NCI-H2227 (cell line): ENCODE data around the gene CD300E.

Experiments used
- DNase-seq: peaks from one replicate; lab custom pipeline; 2025; ENCODE audit not compliant: unreplicated experiment; lab: John Stamatoyannopoulos, UW

Gene CD300E

GRCh38 chr17:74623693-74624093, at the start of gene CD300E:
Gene CD300E, minus strand, starts transcription at chr17:74623738. Its CDS starts 117 bp downstream, at chr17:74623621.
- no peak for DNase-seq

DNA sequence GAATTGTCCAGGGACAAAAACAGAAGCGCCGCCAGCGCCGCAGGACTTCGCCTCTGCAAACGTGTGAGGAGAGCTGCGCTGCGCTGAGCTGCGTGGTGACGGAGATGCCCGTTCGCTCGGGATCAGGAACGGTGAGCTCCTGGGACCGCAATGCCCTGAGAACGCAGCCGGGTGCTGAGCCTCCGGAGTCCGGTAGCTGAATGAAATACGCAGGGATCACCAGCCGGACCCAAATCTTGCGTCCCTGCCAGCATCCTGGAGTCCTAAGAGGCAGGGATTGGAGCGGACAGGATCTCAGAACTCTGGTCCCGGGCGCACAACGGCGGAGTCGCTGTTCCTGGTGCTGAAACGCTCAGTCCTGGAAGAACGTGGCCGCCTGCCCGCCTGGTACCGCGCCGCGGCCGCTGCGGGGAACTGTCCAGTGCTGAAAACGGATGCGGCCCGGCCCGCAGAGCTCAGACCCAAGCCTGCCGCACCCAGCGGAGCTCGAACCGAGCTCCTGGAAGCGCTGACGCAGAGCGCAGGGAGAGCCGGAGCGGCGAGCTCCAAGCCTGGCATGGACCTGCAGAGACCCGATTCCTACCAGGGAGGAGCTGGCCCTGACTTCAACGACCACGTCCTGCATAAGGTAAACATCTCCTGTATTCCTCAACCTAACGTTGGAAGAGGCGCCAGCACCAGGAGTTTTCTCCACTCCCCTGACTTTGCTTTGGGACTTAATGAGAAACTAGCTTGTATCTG, 47.7 kb upstream of the CD300E start:
- peak; percentile 23 for DNase-seq

- no peak for DNase-seq
These were observed 46.8 kb upstream of the CD300E start for GRCh38 chr17:74670329-74670728.

- no peak for DNase-seq
These were observed 40.0 kb upstream of the CD300E start for GRCh38 chr17:74663561-74663960.

DNA sequence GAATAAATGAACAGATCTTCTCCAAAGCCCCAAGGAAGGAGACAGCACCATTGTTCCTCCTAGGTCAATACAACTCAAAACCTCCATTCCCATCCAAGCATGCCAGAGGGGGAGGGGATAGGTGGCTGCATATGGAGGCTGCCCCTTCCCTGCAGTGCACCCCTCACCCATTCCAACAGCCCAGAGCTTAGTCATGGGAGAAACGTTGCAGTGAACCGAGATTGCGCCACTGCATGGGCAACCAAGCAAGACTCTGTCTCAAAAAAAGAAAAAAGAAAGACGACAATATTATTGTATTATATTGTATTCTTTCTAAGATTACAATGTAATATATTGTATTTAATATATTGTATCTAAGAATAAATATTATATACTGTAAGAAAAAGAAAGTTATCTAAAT, 36.4 kb upstream of the CD300E start:
- no peak for DNase-seq

GRCh38 chr17:74658620-74659019, 35.1 kb upstream of the CD300E start:
- no peak for DNase-seq

GRCh38 chr17:74654742-74655141, 31.2 kb upstream of the CD300E start:
- no peak for DNase-seq

DNA sequence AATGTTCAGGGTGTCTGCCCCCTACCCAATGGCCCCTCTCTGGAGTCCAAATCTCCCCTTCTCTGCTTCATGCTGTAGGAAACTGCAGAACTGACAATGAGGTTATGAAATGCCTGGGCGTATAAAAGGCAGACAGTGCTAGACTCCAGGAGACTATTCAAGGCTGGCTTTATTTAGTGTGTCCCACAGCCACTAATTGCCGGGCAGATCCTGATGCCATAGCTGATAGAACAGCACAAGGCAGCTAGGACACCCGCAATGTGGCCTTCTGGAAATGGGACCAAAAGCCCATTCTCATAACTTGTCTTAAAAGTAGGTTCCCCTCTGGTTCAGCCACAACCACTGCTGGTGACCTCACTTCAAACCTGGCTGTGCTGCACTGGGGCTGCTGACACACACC, 28.5 kb upstream of the CD300E start:
- no peak for DNase-seq

- no peak for DNase-seq
These were observed 26.4 kb upstream of the CD300E start for GRCh38 chr17:74649909-74650308.

GRCh38 chr17:74647871-74648672, 24.5 kb upstream of the CD300E start:
- DNase-seq, result no peak

GRCh38 chr17:74646231-74646630, 22.7 kb upstream of the CD300E start:
- no peak for DNase-seq

DNA sequence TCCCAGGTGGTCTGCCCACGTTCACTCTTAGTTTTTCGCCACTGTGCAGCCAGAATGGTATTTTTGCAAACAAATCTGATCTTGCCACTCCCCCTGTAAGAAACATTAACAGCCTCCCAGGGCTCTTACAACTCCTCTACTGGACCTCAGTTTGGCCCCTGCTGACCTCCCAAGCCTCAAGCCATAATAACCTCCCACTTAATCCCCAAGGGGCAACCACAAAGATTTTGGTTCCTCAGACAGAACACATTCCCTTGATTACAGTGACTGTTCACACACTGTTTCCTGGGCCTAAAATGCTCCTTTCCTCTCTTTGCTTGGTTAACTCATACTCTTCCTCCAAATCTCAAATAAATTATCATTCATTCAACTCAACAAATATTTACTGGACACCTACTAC, 21.5 kb upstream of the CD300E start:
- DNase-seq, result no peak

DNA sequence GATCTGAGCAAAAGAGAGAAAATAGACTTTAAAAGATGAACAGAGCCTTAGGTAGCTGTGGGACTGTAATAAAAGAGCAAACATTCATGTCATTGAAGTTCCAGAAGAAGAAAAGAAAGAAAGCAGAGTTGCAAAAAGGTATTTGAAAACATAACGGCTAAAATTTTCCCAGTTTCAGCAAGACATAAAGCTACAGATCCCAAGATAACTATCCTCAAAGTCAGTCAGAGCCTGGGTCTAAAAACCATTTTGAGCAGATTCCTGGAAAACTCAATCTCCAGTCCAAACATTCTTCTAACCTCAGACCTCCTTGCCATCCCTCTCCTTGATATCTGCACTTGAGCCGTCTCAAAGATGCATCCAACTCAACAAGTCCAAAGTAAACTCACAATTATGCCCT, 20.9 kb upstream of the CD300E start:
- no peak for DNase-seq

GRCh38 chr17:74643826-74644225, 20.3 kb upstream of the CD300E start:
- no peak for DNase-seq

GRCh38 chr17:74642995-74643394, 19.5 kb upstream of the CD300E start:
- no peak for DNase-seq

- DNase-seq, result no peak
These were observed 19.0 kb upstream of the CD300E start for GRCh38 chr17:74642556-74642955.

DNA sequence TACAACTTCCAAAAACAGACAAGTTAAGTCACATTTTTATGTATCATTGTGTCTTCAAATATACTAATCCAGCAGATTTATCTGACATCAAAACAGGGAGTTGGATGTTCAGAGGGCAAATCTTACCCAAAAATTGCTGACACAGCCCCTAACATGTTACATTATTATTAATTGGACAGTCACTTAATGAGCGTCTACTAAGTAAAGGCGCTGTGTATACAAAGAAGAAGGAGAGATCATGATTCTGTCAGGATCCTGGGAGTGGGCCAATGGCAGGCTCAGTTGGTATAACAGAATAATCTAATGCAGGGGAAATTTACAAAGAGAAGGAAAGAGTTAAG, 18.4 kb upstream of the CD300E start:
- DNase-seq, result no peak

- DNase-seq, result no peak
These were observed 17.9 kb upstream of the CD300E start for GRCh38 chr17:74641224-74641957.

- DNase-seq, result no peak
These were observed 16.2 kb upstream of the CD300E start for GRCh38 chr17:74639704-74640151.

GRCh38 chr17:74637926-74638325, 14.4 kb upstream of the CD300E start:
- no peak for DNase-seq

- no peak for DNase-seq
These were observed 13.7 kb upstream of the CD300E start for GRCh38 chr17:74637265-74637664.
